MM.1S (cell line): ENCODE data around the gene CDH4.

Experiments used
- CTCF ChIP-seq: fragments of 300-600 bp; sonication (generic); IDR thresholded peaks from 2 replicates; pipeline ENCODE4 v1.5.1; 2016; ENCODE audit warnings: antibody characterized with exemption, low read length, mixed read lengths
- EZH2 ChIP-seq: fragments of 300-600 bp; sonication (generic); optimal IDR thresholded peaks from 2 replicates; pipeline ENCODE3; 2017; ENCODE audit warnings: low read depth, mild to moderate bottlenecking, antibody characterized with exemption, low read length, mixed read lengths
- EZH2phosphoT487 ChIP-seq: fragments of 300-600 bp; sonication (generic); IDR thresholded peaks from 2 replicates; pipeline ENCODE4 v1.6.1; 2018; ENCODE audit warnings: antibody characterized with exemption, low read length

DNA sequence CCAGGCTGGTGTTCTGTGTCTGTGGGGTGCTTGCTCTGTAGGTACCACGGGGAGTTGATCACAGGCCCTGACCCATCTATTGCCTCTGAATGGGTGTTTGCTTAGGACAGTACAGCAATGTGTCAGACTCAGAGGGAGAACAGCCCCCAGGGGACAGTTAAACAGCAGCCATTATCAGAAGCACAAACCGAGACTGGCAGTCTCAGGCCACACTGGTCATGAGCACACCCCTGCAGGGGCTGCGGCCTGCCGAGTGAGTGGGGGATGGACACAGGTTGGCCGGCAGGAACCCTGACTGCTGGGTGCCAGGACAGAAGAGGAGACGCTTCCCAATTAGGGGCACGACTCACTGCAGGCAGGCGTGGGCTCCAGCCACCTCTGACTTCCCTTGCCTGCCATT lies 395.6 kb downstream of the CDH4 start:
- TF ChIP-seq CTCF: no peak
- no peak for TF ChIP-seq EZH2phosphoT487
- TF ChIP-seq EZH2: no peak
